Astrocyte of the cerebellum (primary cell): ENCODE data around the gene MED15.

Source experiments
- DNase-seq: peaks from one replicate; pipeline ENCODE4 v3.0.0-alpha.2; 2011; ENCODE audit warnings: low read depth
- H3K4me3 ChIP-seq: 2 replicates; pipeline ENCODE4 v1.5.1; 2011; ENCODE audit warnings: mild to moderate bottlenecking, low read depth, low read length, moderate library complexity
- in situ Hi-C: cut with HindIII; loops from 2 replicates; pipeline ENCODE4 v1.10.0; 2017; ENCODE audit warnings: low sequenced_read_pairs
- TF ChIP-seq, protein P1 (sequence below): IDR thresholded peaks from 2 replicates; pipeline ENCODE4 v1.5.1; 2012; ENCODE audit warnings: low read length, low read depth, moderate library complexity, mild to moderate bottlenecking; ENCODE audit errors: missing control alignments

Gene MED15

DNA sequence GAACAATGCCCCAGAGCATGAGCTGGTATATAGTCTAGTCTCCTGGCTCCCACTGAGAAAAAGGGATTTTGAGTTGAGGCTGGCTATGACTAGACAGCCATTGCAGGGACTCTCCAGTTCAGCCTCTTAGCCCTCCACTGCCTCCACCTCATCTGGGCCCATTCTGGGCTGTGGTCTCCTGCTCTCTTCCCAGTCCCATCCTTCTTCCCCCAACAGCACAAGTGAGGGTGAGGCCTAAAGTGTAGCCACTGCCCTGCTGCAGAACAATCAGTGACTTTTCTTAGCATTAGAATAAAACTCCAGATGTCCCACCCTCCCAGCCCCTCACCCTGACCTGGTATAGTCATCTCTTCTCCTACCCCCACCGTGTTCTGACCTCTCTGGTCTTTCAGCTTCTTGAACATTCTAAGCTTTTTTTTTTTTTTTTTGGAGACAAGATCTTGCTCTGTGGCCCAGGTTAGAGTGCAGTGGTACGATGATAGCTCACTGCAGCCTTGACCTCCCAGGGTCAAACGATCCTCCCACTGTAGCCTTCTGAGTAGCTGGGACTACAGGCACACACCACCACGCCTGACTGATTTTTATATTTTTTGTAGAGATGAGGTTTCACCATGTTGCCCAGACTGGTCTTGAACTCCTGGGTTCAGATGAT, 4.3 kb downstream of the MED15 start:
- H3K4me3 ChIP-seq: no peak overlapping the region
- TF ChIP-seq, protein P1, sequence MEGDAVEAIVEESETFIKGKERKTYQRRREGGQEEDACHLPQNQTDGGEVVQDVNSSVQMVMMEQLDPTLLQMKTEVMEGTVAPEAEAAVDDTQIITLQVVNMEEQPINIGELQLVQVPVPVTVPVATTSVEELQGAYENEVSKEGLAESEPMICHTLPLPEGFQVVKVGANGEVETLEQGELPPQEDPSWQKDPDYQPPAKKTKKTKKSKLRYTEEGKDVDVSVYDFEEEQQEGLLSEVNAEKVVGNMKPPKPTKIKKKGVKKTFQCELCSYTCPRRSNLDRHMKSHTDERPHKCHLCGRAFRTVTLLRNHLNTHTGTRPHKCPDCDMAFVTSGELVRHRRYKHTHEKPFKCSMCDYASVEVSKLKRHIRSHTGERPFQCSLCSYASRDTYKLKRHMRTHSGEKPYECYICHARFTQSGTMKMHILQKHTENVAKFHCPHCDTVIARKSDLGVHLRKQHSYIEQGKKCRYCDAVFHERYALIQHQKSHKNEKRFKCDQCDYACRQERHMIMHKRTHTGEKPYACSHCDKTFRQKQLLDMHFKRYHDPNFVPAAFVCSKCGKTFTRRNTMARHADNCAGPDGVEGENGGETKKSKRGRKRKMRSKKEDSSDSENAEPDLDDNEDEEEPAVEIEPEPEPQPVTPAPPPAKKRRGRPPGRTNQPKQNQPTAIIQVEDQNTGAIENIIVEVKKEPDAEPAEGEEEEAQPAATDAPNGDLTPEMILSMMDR: no peak
- in situ Hi-C loops: no loop called here
- DNase-seq: no peak

DNA sequence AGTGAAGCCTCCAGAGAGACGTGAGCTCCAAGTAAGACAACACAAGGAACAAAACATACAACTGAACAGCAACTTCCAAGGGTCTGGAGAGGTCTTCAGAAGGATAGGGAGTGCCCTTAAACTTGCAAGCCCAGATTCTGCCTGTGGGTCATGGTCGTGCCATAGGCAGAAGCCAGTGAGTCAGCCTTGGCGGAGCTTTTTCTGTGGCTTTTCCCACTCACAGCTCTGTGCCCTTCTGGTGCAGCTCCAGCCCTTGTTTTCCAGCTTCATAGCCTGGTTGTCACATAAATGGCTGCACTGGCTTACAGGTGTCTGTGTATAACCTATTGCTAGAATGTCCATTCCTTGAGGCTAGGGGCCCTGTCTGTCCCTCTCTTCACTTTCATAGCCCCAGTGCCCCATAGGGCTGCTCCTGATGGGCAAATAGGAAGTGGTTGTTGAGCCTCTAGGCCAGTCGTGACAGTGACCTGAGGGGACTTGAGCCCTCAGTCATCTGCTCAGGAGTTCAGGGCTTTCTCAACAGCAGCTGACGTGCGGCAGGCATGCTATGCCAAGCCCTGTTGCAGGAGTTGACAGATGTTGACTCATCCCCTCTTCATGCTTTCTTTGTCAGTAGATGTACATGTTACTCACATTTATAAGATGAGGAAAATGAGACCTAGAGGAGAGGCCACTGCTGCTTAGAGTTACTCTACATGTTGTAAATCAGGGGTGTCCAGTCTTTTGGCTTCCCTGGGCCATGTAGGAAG, 7.4 kb downstream of the MED15 start:
- in situ Hi-C loops: loop anchor here (5.0 kb wide), 1 partner anchor 37 kb away; no protein-coding TSS in a partner anchor
- TF ChIP-seq, protein P1: no peak
- DNase-seq: no peak
- no peak overlapping the region for H3K4me3 ChIP-seq

DNA sequence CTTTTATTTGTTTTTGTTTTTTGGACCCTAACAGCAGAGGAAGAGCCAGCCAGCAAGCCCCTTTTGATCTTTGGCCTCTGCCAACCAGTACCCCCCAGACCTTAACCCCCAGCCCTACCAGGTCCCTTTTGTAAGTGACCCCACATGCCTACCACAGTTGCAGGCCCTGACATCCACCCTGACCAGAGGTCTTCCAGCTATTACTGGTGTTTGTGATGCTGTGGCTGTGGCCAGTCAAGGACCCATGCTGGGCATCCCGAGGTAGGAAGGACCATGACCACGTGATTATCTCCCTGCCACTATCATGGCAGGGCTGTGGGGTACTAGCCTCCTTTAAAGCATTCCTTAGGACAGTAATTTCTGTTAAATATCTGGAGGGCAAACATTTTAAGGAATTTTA, 9.0 kb downstream of the MED15 start:
- no peak for DNase-seq
- no peak overlapping the region for H3K4me3 ChIP-seq
- TF ChIP-seq, protein P1: no peak
- in situ Hi-C loops: loop anchor here (5.0 kb wide), 1 partner anchor 36 kb away; no protein-coding TSS in a partner anchor

DNA sequence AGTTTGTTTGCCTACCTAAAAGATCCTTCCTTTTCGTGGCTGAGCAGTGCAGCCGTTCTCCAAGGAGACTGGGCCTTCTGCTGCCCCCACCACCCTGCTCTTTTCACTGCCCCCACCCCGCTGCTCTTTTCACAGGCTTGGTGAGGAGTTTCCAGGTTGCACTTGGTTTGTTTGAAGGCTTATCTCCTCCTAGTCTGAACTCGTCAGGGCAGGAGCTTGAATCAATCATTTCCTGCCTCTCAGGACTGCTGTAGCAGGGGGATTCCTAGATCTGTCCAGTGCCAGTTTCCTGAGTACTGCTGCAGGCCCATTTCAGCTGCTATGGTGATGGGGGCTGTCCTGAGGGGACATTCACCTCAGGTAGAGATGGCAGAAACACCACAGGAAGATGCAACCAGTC, 10.0 kb downstream of the MED15 start:
- DNase-seq: no peak
- in situ Hi-C loops: loop anchor here (5.0 kb wide), 1 partner anchor 35 kb away; no protein-coding TSS in a partner anchor
- TF ChIP-seq, protein P1: no peak
- no peak overlapping the region for H3K4me3 ChIP-seq

DNA sequence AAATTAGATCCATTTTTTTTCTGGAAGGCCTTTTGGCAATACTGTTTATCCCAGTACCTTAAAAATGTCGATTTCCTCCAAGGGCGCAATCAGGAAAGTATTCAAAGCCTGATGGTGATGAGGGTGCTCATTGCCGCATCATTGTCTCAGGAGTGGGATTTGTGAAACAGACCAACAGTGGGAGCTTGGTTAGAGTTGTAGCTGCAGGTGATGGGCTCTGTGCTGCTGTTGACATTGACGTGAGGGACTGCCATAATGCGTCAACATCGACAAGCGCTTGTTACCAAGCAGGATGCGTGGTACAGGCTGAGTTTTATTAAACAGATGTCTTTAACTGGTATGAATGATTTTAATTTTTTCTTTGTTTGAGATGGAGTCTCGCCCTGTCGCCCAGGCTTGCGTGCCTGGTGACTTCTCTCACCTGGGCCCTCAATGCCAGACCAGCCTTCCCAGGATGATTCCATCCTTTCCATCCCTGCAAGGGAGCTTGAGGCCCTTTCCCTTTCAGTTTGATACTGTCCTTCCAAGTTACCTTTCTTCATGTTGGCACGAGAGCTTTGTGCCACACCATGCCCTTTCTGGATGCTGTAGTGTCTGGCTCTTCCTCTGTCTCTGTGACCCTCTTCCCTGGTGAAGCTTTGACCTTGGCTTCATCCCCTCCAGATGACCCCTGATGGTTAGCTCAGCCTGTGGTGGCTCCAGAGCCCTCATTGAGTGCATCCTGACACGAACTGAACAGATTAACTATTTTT, 10.6 kb downstream of the MED15 start:
- in situ Hi-C loops: loop anchor here (5.0 kb wide), 1 partner anchor 34 kb away; no protein-coding TSS in a partner anchor
- no peak for DNase-seq
- TF ChIP-seq, protein P1: no peak
- no peak overlapping the region for H3K4me3 ChIP-seq

DNA sequence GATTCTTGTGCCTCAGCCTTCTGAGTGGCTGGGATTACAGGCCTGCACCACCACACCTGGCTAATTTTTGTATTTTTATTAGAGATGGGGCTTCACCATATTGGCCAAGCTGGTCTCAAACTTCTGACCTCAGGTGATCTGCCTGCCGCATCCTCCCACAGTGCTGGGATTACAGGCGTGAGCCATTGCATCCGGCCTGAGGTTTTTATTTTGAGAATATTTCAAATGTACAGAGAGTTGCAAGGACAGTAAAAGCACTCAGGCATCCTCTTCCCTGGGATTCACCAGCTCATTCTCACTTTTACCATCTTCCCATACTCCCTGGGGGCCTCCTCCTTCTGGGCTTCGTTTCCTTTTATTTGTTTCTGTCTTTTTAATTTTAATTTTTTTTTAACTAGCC, 12.1 kb downstream of the MED15 start:
- TF ChIP-seq, protein P1: no peak
- in situ Hi-C loops: loop anchor here (5.0 kb wide), 1 partner anchor 33 kb away; no protein-coding TSS in a partner anchor
- no peak for DNase-seq
- H3K4me3 ChIP-seq: no peak overlapping the region
